Endothelial cell of umbilical vein (primary cell): Measurements from ENCODE around the gene NR3C2.

Source experiments
- EZH2 ChIP-seq: IDR thresholded peaks from 2 replicates; pipeline ENCODE4 v1.6.1; 2012; ENCODE audit warnings: borderline replicate concordance, low read depth, mild to moderate bottlenecking, moderate library complexity, low read length, inconsistent platforms; ENCODE audit not compliant: severe bottlenecking
- FOS ChIP-seq: IDR thresholded peaks from 2 replicates; pipeline ENCODE4 v1.6.1; 2011; ENCODE audit warnings: mild to moderate bottlenecking, low read length, moderate library complexity, borderline replicate concordance; ENCODE audit not compliant: insufficient read depth
- JUN ChIP-seq: IDR thresholded peaks from 2 replicates; pipeline ENCODE4 v1.6.1; 2011; ENCODE audit warnings: borderline replicate concordance, low read depth; ENCODE audit not compliant: insufficient read length, insufficient read depth
- POLR2A ChIP-seq: IDR thresholded peaks from 2 replicates; pipeline ENCODE4 v1.6.1; 2012; ENCODE audit warnings: low read depth, mild to moderate bottlenecking, control low read depth, low read length
- POLR2AphosphoS5 ChIP-seq: IDR thresholded peaks from 2 replicates; pipeline ENCODE4 v1.6.1; 2012; ENCODE audit warnings: low read depth, mild to moderate bottlenecking, control low read depth, low read length, moderate library complexity; ENCODE audit not compliant: insufficient read depth
- TF ChIP-seq, protein P1 (sequence below), 2 donors: IDR thresholded peaks; 1 replicate in 1 of 2; 2 replicates in 1 of 2; pipeline ENCODE4 v1.5.1; 2011; ENCODE audit warnings: low read length in 2 of 2, mild to moderate bottlenecking in 2 of 2, moderate library complexity in 2 of 2, control low read depth in 1 of 2, inconsistent platforms in 1 of 2, low read depth in 1 of 2; ENCODE audit not compliant: insufficient read depth in 1 of 2; ENCODE audit errors: extremely low read depth in 1 of 2

DNA sequence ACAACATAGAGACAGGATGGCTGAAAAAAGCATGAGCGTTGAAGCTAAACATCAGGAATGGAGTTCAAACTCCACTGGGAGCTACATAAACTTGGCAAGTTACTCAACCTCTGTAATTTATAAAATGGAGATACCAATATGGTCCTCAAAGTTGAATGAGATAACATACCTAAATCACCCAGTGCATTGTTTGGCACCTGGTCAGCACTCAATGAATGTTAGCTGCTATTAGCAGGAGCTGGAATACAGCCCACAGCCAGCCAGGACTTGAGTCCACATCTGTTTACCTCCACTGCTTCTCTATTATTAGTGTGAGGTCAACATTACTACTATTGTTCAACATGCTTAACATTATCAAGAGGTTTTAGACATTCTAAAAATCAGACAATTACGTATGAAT is 97.9 kb downstream of the NR3C2 start:
- TF ChIP-seq, protein P1, sequence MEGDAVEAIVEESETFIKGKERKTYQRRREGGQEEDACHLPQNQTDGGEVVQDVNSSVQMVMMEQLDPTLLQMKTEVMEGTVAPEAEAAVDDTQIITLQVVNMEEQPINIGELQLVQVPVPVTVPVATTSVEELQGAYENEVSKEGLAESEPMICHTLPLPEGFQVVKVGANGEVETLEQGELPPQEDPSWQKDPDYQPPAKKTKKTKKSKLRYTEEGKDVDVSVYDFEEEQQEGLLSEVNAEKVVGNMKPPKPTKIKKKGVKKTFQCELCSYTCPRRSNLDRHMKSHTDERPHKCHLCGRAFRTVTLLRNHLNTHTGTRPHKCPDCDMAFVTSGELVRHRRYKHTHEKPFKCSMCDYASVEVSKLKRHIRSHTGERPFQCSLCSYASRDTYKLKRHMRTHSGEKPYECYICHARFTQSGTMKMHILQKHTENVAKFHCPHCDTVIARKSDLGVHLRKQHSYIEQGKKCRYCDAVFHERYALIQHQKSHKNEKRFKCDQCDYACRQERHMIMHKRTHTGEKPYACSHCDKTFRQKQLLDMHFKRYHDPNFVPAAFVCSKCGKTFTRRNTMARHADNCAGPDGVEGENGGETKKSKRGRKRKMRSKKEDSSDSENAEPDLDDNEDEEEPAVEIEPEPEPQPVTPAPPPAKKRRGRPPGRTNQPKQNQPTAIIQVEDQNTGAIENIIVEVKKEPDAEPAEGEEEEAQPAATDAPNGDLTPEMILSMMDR (IDR thresholded peaks at IDR 0.05; ENCODE audit: extremely low read depth in 1 of 2, insufficient read depth in 1 of 2, low read depth in 1 of 2, low read length in 2 of 2) = no peak
- no peak for TF ChIP-seq FOS
- TF ChIP-seq EZH2 = no peak
- no peak for TF ChIP-seq POLR2A
- no peak for TF ChIP-seq JUN
- no peak for TF ChIP-seq POLR2AphosphoS5
